Ishikawa (cell line): ENCODE data around the gene EEF2K.

Experiments
- EP300 ChIP-seq: IDR thresholded peaks from 2 replicates; pipeline ENCODE4 v1.6.1; 2012; ENCODE audit warnings: borderline replicate concordance
- NFIC ChIP-seq: IDR thresholded peaks from 2 replicates; pipeline ENCODE4 v1.6.1; 2012
- RAD21 ChIP-seq: IDR thresholded peaks from 2 replicates; pipeline ENCODE4 v1.6.1; 2012; ENCODE audit warnings: low read depth
- YY1 ChIP-seq: IDR thresholded peaks from 2 replicates; pipeline ENCODE4 v1.6.1; 2012; ENCODE audit warnings: low read depth

DNA sequence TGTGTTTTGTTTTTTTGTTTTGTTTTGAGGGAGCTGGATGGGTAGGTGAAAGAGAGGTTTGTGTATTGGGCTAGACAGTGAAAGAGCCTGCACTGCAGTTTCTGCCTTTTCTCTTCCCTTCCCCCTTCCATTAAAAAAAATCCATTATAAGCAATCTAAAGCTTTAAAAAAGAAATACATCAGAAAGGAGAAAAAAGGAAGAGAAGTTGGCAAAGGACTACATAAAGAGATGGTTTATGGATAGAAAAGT lies 10.7 kb upstream of the EEF2K start:
- no peak for TF ChIP-seq YY1
- no peak for TF ChIP-seq RAD21
- no peak for TF ChIP-seq NFIC
- TF ChIP-seq EP300 = no peak
